ENCODE data around the gene EEA1. TPM values are rescaled to one million over a fixed set of nuclear protein-coding genes. Genes with fewer than 3 reads are reported as not detected.
"Not testable (repeated sequence)": the region's sequence is repeated elsewhere in the genome, so short reads cannot be mapped to it uniquely, and the experiment has no call there.

The EEA1 gene
- total RNA-seq, 3 donors from 2014 or later: 23.4 to 52.8 (median 27.2) TPM

- no peak for TF ChIP-seq POLR2A (IDR thresholded peaks at IDR 0.05)
- no peak for TF ChIP-seq CTCF (IDR thresholded peaks at IDR 0.05)
- no peak for TF ChIP-seq POLR2AphosphoS5 (IDR thresholded peaks at IDR 0.05)
- H3K27me3 ChIP-seq: no peaks in the 10 kb centered on the region
- no peak overlapping the region for H3K27ac ChIP-seq
- no peak overlapping the region for H3K4me3 ChIP-seq
- H3K9me3 ChIP-seq: peaks cover 0 to 5% of the 10 kb centered on the region in 2 donors
- H3K36me3 ChIP-seq: no peaks in the 10 kb centered on the region
- intact Hi-C loops (cut with DNase I; ENCODE audit: low total_unique reads): no loop called here
- no peak for DNase-seq (ENCODE audit: low spot score in 2 of 2)
- H3K4me1 ChIP-seq: no peaks in the 10 kb centered on the region
Observed at GRCh38 chr12:92794814-92795213, 134.3 kb downstream of the EEA1 start.

GRCh38 chr12:92794356-92794755, 134.7 kb downstream of the EEA1 start:
- intact Hi-C loops (cut with DNase I; ENCODE audit: low total_unique reads); H3K27ac ChIP-seq; H3K36me3 ChIP-seq; H3K9me3 ChIP-seq; H3K4me3 ChIP-seq; H3K4me1 ChIP-seq; DNase-seq (ENCODE audit: low spot score in 2 of 2); H3K27me3 ChIP-seq: not testable (repeated sequence)

DNA sequence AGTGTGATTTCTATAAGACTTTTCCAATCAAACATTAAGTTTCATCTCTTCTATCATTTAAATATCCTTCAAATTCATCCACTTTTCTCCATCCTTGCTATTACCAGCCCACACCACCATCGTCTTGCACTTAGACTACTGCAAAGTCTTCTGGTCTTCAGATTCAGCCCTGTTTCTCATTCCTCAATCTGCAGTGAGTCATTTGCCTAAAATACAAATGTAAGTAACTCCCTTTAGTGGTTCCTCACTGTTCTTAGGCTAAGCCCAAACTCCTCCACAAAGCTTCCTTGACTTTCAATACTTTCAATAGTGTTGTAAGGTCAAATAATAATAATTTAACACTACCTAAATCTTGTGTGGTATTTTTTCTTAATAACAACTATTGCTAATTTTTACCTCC, 143.1 kb downstream of the EEA1 start:
- no peak overlapping the region for H3K4me3 ChIP-seq
- DNase-seq (ENCODE audit: low spot score in 2 of 2): no peak
- H3K4me1 ChIP-seq: no peaks in the 10 kb centered on the region
- H3K36me3 ChIP-seq: no peaks in the 10 kb centered on the region
- no peak overlapping the region for H3K27ac ChIP-seq
- peaks cover 0 to 2% of the 10 kb centered on the region in 2 donors for H3K9me3 ChIP-seq
- no peak for TF ChIP-seq POLR2AphosphoS5 (IDR thresholded peaks at IDR 0.05)
- no peak for TF ChIP-seq CTCF (IDR thresholded peaks at IDR 0.05)
- TF ChIP-seq POLR2A (IDR thresholded peaks at IDR 0.05): no peak
- intact Hi-C loops (cut with DNase I; ENCODE audit: low total_unique reads): no loop called here
- H3K27me3 ChIP-seq: no peaks in the 10 kb centered on the region

DNA sequence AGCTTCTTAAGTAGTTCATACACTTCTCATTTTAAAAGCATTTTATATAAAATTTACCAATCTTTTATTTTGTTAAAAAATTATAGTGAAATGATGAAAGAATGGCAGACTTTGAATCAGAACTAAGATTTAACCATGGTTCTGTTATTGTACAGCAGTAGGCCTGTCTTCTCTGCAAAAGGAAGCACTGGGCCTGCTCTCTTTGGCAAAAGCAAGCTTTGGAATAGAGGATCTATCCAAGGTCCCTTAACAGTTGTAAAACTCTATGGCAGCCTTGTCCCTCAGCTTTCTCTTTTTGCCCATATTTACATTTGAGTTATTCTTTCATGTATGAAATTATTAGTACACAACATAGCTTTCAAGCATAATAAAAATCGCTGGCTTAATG, 143.5 kb downstream of the EEA1 start:
- intact Hi-C loops (cut with DNase I; ENCODE audit: low total_unique reads): no loop called here

DNA sequence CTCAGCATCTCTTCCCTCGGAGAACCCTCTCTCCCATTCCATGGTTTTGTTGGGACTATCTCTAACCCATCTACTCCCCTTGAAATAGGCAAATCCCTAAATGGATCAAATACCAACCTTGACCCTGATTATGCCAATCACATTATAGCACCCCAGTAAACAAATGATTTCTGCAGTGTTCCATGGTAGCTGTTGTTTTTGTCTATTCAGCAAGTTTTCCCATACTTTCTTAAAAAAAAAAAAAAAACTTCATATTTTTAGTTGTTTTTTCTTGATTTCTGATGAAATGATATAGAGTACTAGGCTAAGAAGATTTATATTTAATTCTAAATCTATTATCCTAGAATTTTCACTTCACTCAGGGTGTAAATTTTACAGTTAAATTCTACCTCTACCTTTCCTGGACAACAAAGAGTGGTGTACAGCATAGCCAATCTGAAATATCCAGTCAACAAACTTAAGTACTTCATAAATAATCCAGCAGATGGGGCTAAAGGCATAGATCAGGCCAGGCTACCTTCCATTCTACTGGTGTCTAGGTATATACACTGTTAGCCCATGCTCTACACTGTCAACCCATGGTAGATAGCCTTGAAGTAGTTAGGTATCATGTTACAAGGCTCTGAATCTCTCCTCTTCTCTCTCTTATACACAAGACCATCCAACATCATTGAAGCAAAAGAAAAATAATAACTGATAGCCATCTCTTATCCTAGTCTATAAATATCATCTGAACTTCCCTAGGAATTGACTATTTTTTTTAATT, 144.1 kb downstream of the EEA1 start:
- intact Hi-C loops (cut with DNase I; ENCODE audit: low total_unique reads): no loop called here
- DNase-seq (ENCODE audit: low spot score in 2 of 2): no peak

More for the DNA sequence above, 143.5 kb downstream of the EEA1 start:
- Histone ChIP-seq H3K27ac (no peak overlapping the region), H3K36me3 (no peaks in the 10 kb centered on the region), H3K27me3 (no peaks in the 10 kb centered on the region), H3K4me1 (no peaks in the 10 kb centered on the region), H3K4me3 (no peak overlapping the region), H3K9me3 (no peaks in the 10 kb centered on the region)
- TF ChIP-seq CTCF (IDR thresholded peaks at IDR 0.05): no peak
- DNase-seq (ENCODE audit: low spot score in 2 of 2): no peak

More for the DNA sequence above, 144.1 kb downstream of the EEA1 start:
- Histone ChIP-seq H3K27ac (no peak overlapping the region), H3K9me3 (no peaks in the 10 kb centered on the region), H3K27me3 (no peaks in the 10 kb centered on the region), H3K4me3 (no peak overlapping the region), H3K36me3 (no peaks in the 10 kb centered on the region), H3K4me1 (no peaks in the 10 kb centered on the region)
- no peak for TF ChIP-seq POLR2A (IDR thresholded peaks at IDR 0.05)
- TF ChIP-seq CTCF (IDR thresholded peaks at IDR 0.05): peak in 2 of 3 donors; percentile 50 to 57
